HG03060 (cell line): ENCODE measurements around the gene CUL9.

Experiments used
- ATAC-seq: cut with Tn5 transposase; IDR thresholded peaks from one replicate; pipeline ENCODE4 v1.9.1; 2021; ENCODE audit warnings: low read depth, moderate number of reproducible peaks; ENCODE audit not compliant: unreplicated experiment

The CUL9 gene

DNA sequence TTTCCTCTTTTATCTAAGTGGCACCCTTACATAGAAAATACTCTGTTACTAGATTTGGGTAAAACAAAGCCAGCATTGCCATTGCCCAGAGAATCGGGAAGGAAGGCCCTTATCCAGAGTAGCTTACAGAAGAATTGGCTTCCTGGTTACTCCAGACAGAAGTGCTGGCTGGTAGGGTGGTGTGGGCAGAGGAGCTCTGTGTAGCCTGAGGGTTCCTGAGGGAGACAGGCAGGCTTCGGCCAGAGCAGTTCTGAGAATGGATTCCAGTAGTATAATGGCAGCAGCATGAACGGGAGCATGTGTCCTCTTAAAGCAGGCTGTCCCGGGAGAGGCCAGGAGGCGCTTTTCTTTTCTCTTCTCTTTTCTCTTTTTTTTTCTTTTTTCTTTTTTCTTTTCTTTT is 11.9 kb downstream of the CUL9 start:
- no peak for ATAC-seq

DNA sequence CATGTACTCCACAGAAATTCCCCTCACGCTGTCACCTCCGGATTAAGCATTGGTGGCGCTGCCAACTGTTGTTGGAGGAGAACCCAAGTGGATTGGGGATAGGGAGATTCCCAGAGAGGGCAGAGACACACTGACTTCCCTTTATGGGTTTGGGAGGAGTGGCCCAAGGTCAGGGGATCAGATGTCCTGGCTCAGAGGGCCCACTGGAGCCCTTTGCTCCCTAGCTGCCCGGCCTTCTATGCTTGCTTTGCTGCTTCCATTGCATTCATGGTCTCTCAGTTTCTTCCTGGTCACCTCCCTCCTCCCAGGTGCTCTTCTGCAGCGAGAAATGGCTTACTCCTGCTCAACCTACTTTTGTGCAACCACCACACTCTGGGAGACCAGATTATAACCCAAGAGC is 14.3 kb downstream of the CUL9 start:
- no peak for ATAC-seq

DNA sequence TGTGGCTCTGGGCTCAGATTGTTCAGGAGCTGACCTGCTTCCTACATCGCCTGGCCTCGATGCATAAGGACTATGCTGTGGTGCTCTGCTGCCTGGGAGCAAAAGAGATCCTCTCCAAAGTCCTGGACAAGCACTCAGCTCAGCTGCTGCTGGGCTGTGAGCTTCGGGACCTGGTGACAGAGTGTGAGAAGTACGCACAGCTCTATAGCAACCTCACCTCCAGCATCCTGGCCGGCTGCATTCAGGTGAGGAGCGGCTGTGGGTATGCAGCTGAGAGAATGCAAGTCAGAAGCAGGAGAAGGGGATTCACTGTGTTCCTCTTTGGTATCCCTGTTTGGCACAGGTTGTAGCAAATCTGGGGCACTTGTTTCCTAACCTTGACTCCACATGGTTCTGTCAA is 17.9 kb downstream of the CUL9 start:
- no peak for ATAC-seq

DNA sequence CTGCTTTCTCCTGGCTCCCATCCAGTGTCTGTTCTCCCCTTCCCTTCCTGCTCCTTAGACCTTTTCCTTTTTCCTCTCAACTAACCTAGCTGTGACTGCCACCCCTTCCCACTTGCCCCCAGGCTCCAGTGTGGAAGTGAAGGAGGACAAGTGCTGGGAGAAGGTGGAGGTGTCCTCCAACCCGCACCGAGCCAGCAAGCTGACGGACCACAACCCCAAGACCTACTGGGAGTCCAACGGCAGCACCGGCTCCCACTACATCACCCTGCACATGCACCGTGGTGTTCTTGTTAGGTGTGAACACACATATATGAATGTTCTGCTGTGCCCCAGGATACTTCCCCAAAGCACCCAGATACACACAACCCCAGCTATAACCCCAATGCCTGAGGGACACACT is 18.5 kb downstream of the CUL9 start:
- ATAC-seq: no peak

DNA sequence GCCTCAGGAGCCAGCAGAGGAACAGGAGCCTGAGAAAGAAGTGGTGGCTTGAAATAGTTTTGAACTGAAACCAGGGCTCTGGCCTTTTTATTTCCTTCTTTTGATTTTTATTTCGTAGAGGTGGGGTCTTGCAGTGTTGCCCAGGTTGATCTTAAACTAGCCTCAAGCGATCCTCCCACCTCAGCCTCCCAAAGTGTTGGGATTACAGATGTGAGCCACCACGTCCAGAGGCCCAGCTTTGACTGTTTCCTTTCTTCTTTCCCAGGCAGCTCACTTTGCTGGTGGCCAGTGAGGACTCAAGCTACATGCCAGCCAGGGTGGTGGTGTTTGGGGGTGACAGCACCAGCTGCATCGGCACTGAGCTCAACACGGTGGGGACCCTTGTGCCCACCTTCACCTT is 20.5 kb downstream of the CUL9 start:
- no peak for ATAC-seq

DNA sequence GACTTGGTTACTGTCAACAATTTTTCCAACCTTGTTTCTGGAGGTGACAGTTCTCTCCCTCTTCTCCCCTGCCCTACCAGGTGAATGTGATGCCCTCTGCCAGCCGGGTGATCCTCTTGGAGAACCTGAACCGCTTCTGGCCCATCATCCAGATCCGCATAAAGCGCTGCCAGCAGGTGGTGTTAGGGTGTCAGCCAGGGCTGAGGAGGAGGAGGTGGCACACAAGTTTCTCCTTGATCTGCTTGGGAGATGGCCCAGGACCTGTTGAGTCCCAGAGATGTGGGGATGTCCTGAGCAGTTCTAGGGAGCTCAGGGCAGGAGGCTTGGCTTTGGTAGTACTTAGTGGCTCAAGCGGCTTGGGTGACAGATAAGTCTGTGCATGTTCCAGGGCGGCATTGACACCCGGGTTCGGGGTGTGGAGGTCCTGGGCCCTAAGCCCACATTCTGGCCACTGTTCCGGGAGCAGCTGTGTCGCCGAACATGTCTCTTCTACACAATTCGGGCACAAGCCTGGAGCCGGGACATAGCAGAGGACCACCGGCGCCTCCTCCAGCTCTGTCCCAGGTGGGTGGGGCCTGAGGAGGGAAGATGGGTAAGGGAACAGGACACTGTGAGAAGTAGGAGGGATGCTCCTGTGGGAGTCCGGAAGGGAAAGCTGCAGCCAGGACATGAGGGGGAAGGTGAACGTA is 21.2 kb downstream of the CUL9 start:
- no peak for ATAC-seq

DNA sequence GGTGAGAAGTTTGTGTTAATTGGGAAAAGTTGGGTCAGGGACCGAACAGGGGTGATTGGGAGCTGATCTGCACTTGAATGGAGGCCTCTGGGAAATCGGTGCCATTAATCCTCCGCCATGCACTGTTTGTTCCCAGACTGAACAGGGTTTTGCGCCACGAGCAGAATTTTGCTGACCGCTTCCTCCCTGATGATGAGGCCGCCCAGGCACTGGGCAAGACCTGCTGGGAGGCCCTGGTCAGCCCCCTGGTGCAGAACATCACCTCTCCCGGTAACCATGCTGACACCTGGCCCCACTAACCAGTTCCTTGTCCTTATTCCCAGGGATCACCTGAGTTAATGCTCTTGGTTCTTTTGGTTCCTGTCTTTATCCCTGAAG is 21.7 kb downstream of the CUL9 start:
- ATAC-seq: no peak

DNA sequence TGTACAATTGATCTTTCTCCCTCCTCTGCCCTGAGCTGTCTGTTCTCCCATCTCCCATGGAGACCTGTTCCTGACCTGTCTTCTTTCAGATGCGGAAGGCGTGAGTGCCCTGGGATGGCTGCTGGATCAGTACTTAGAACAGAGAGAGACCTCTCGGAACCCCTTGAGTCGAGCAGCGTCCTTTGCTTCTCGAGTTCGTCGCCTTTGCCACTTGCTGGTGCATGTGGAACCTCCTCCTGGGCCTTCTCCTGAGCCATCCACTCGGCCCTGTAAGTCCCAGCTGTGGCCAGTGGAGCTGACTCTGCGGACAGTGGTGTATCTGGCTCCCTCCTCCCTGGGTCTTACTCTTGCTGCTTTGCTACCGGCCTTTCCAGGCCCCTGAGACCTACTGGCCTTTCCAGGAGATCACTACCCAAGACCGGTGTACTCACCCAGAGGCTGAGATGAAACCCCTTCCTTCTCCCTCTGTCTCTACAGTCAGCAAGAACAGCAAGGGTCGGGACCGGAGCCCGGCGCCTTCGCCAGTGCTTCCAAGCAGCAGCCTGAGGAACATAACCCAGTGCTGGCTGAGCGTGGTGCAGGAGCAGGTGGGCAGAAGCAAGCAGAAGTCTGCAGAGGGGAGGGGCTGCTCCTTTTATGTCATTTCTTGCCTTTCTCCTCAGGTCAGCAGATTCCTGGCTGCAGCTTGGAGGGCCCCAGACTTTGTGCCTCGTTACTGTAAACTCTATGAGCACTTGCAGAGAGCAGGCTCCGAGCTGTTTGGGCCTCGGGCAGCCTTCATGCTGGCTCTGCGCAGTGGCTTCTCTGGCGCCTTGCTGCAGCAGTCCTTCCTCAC is 22.5 kb downstream of the CUL9 start:
- ATAC-seq: no peak

DNA sequence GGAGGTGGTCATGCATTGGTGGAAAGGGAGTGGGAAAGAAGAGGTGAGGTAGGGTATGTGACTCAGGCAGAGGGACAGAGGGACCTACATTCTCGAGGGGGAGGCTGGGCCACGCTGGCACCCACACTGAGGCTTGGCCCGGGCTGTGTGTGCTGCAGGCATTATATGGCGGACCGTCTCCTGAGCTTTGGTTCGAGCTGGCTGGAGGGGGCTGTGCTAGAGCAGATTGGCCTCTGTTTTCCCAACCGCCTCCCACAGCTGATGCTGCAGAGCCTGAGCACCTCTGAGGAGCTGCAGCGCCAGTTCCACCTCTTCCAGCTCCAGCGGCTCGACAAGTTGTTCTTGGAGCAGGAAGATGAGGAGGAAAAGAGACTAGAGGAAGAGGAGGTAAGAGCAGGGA is 23.9 kb downstream of the CUL9 start:
- ATAC-seq: no peak

DNA sequence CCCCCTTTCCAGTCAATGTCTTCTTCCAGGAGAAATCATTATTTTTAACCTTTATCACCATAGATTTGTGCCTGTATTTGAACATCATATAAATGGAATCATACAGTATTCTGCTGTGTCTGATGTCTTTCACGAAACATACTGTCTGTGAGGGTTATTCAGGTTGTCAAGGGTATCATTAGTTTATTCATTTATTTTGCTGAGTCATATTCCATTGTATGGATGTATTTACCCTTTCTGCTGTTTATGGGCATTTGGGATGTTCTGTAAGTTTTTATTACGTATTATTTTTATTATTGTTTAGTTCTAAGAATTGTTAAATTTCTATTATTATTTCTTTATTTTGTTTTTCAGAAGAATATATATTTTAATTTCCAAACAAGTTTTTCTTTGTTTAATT is 25.3 kb downstream of the CUL9 start:
- ATAC-seq: no peak

DNA sequence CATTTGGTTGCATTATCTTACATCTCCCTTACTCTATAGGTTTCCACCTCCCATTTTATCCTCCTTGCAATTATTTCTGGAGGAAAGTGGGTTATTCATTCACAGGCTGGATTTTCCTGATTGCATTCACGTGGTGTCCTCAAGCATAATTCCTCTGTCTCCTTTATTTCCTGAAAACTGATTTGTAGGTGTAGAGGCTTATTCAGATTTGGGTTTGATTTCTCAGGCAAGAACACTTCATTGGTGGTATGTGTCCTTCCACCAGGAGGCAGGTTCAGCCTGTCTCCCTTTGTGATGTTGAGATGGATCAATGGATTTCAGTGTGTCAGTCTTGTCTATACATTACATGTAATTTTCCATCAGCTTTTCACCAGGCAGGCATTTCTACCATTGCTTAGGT is 30.0 kb downstream of the CUL9 start:
- no peak for ATAC-seq

DNA sequence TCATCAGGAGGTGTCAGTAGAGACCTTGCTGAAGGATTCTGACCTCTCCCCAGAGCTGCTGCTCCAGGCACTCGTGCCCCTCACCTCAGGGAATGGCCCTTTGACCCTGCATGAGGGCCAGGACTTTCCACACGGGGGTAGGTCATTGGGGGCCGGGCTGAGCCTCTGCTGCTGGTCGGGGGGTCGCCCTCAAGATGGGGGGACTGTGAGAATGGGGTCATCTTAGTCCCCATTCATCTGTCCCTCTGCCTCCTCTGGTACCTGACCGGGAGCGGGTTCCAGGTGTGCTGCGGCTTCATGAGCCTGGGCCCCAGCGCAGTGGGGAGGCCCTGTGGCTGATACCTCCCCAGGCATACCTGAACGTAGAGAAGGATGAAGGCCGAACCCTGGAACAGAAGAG is 31.4 kb downstream of the CUL9 start:
- no peak for ATAC-seq

DNA sequence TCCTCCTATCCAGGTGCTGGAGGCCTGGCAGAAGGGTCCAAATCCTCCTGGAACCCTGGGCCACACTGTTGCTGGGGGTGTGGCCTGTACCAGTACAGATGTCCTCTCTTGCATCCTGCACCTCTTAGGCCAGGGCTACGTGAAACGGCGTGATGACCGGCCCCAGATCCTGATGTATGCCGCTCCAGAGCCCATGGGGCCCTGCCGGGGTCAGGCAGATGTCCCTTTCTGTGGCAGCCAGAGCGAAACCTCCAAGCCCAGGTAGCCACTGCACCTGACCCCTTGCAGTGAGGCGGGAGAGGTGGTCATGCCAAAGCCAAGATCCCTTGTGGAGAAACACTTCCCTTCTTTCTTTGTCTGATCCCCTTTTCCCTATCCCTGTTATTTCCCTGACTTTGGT is 33.1 kb downstream of the CUL9 start:
- no peak for ATAC-seq

DNA sequence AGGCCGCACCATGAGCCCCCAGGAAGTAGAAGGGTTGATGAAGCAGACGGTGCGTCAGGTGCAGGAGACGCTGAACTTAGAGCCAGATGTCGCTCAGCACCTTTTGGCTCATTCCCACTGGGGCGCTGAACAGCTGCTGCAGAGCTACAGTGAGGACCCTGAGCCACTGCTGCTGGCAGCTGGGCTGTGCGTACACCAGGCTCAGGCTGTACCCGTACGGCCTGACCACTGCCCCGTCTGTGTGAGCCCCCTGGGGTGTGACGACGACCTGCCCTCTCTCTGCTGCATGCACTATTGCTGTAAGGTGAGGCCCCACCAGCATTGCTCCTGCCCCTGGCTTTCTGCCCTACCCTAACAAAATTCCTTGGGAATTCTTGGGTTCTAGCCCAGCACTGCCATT is 34.2 kb downstream of the CUL9 start:
- ATAC-seq: no peak

DNA sequence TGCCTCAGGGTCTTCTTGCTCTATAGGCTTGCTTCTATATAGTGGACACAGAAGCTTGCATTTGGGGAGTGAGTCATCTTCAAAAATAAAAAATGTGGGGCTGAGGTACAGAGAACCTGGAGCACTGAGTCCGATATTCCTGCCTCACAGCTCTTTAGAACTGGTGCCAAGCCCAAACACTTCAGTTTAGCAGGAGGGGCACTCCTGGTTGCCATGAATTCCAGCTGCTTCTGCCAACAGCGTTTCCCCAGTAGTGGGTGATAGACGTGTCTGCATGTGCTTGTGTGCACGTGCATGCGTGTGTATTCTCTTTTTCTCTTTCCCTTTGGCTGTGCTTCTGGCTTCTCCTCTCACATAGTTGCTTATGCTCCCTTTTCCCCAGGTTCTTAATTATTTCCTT is 35.4 kb downstream of the CUL9 start:
- no peak for ATAC-seq

DNA sequence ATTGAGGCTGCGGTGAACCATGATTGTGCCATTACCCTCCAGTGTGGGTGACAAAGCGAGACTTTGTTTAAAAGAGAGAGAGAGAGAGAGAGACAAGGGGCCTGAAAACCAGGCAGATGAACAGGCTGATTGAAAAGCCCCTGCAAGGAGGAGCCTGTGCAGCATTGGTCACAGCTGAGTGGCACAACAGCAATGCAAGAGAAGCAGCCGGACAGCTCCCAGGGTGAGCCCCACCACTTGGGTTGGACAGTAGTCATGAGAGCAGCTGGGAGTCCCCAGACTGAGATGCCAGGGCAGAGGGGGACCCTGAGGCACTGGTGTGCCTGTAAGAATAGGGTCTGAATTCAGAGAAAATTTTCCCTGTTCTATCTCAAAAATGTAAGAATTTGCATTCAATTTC is 37.1 kb downstream of the CUL9 start:
- no peak for ATAC-seq

DNA sequence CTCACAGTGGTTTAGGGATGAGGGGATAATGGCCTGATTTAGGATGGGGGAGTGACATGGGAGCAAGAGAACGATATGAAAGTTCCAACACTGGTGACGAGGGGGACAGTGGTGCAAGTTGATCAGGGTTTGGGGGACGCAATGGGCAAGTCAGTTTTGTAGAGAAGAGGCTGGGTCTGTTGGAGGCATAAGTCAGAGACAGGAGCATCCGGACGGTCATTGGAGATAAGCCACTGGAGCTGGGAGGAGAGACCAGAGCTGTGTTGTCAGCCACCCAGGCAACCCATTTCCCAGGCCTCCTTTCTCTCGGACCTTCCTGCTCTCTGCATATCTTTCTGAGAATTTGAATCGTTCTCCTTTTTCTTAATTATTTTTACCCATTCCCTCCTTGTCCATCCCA is 37.8 kb downstream of the CUL9 start:
- no peak for ATAC-seq

DNA sequence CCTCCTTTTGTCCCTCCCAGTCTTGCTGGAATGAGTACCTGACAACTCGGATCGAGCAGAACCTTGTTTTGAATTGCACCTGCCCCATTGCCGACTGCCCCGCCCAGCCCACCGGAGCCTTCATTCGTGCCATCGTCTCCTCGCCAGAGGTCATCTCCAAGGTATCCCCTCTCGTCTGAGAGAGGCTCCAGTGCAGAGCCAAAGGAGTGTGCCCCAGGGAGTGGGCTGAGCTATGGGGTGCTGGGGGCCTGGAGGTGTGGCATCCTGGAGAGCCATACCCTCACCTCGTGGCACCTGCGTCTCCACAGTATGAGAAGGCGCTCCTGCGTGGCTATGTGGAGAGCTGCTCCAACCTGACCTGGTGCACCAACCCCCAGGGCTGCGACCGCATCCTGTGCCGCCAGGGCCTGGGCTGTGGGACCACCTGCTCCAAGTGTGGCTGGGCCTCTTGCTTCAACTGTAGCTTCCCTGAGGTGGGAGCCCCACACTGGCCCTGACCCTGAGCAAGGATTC is 38.5 kb downstream of the CUL9 start:
- ATAC-seq: no peak

DNA sequence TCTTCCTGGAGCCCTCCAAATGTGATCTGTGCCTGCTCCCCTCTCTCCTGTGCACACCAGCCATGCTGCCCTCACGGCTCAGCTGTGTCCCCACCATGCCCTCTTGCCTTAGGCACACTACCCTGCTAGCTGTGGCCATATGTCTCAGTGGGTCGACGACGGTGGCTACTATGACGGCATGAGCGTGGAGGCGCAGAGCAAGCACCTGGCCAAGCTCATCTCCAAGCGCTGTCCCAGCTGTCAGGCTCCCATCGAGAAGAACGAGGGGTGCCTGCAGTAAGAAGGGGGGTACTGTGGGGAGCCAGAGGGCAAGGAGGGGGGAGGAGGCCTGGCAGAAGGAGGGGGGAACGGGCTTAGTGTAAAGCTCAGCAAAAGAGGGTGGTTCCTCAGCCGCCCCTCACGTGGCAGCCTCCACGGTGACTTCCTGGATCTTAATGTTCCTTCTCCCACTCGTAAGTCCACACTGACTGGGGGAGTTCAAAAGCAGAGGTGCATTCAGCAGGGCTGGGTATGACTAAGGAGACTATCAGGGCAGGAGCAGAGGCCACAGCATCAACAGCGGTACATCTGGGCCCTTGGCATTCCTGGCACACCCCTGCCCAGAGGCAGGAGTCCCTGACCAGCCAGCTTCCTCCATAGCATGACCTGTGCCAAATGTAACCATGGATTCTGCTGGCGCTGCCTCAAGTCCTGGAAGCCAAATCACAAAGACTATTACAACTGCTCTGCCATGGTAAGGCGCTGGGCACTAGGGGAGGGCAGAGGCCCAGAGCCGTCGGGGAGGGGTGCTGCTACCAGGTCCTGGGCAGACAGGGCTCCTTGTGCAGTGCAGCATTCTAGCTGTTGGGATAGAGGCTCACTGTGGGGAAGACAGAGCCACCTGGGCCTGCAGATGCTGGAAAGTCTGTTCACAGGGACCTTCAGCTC is 39.3 kb downstream of the CUL9 start:
- ATAC-seq: no peak

DNA sequence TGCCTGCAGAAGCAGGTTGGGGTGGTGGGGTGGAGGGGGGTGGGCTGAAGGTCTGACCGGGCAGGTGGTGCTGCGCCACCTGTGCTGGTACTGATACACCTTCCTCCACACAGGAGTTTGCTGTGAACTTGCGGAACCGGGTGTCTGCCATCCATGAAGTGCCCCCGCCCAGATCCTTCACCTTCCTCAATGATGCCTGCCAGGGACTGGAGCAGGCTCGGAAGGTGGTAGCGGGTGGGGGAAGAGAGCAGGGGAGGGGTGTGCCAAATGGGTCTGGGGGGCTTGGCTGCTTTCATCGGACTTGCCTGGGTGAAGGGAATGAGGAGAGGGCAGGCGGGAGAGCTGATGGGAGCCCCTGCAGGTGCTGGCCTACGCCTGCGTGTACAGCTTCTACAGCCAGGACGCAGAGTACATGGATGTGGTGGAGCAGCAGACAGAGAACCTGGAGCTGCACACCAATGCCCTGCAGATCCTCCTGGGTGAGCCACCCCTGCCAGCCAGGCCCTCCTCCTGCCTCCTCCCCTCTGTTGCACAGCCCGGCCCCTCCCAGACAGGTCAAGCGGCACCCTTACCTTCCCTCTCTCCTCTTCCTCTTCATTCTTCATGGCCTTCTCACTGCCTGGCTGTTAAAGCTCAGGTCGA is 40.5 kb downstream of the CUL9 start:
- ATAC-seq: no peak

DNA sequence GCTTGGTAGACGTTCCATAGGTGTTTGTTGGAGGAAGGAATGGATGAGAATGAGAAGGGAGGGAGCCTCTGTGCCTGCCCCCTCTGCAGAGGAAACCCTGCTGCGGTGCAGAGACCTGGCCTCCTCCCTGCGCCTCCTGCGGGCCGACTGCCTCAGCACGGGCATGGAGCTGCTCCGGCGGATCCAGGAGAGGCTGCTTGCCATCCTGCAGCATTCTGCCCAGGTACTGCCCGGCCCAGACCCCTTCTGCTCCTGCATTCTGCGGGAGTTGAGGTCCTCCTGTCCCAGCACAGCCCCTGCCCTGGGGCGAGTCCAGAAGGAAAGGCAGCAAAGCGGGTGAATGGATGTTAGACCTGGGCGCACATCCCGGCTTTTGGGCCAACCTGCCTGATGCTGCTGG is 41.2 kb downstream of the CUL9 start:
- no peak for ATAC-seq
